AG10803 (cell line): Measurements from ENCODE around the gene ZCCHC7.

Source experiments
- DNase-seq: peaks from one replicate; pipeline ENCODE4 v3.0.0; 2010; ENCODE audit warnings: low read depth
- H3K4me3 ChIP-seq: 2 replicates; pipeline ENCODE4 v1.5.1; 2011; ENCODE audit warnings: mild to moderate bottlenecking, low read length, control low read depth
- TF ChIP-seq, protein P1 (sequence below): conservative IDR thresholded peaks from 2 replicates; pipeline ENCODE4 v1.5.1; 2011; ENCODE audit warnings: mild to moderate bottlenecking, low read length, control low read depth, inconsistent platforms

Gene ZCCHC7

GRCh38 chr9:37338218-37338617, 217.8 kb downstream of the ZCCHC7 start:
- TF ChIP-seq, protein P1, sequence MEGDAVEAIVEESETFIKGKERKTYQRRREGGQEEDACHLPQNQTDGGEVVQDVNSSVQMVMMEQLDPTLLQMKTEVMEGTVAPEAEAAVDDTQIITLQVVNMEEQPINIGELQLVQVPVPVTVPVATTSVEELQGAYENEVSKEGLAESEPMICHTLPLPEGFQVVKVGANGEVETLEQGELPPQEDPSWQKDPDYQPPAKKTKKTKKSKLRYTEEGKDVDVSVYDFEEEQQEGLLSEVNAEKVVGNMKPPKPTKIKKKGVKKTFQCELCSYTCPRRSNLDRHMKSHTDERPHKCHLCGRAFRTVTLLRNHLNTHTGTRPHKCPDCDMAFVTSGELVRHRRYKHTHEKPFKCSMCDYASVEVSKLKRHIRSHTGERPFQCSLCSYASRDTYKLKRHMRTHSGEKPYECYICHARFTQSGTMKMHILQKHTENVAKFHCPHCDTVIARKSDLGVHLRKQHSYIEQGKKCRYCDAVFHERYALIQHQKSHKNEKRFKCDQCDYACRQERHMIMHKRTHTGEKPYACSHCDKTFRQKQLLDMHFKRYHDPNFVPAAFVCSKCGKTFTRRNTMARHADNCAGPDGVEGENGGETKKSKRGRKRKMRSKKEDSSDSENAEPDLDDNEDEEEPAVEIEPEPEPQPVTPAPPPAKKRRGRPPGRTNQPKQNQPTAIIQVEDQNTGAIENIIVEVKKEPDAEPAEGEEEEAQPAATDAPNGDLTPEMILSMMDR, result no peak
- no peak overlapping the region for H3K4me3 ChIP-seq
- no peak for DNase-seq

DNA sequence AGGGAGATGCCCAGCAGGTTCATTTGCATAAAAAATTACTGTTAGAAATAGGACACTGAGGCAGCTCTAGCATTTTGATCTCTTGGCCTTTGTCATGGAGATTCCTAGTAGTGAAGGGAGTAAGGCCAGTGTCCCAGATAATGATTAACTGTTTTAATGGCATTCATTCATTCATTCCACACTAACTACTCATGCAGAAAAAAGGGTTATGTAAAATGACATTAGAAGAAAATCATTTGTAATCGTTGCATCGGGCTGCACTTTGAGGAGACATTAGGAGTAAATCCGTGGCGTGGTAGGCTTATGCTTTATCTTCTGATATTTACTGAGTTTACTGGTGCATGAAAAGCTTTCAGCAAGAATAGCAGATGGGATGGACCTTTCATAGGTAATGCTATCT, 219.5 kb downstream of the ZCCHC7 start:
- DNase-seq, result no peak
- H3K4me3 ChIP-seq, result no peak overlapping the region
- TF ChIP-seq, protein P1, result no peak

DNA sequence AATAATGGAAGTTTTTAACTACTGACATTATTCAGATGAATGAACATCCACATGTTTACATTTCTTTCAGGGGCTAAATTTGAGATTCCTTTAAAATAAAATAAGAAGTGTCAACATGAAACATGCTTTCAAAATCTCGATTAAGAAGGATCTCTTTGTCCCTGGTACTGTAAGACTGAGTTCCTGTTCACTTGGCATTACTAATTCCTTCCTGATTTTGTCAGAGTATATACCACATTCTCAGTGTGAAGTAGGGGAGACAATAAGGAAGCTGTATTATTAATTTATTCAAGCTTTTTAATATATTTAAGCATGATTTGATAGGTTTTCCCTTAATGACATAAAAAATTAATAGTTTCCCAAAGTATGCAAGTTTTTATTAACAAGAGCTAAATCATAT, 220.6 kb downstream of the ZCCHC7 start:
- TF ChIP-seq, protein P1, result no peak
- H3K4me3 ChIP-seq, result no peak overlapping the region
- no peak for DNase-seq

GRCh38 chr9:37341704-37342103, 221.3 kb downstream of the ZCCHC7 start:
- DNase-seq, result no peak
- TF ChIP-seq, protein P1, result no peak
- H3K4me3 ChIP-seq, result no peak overlapping the region

DNA sequence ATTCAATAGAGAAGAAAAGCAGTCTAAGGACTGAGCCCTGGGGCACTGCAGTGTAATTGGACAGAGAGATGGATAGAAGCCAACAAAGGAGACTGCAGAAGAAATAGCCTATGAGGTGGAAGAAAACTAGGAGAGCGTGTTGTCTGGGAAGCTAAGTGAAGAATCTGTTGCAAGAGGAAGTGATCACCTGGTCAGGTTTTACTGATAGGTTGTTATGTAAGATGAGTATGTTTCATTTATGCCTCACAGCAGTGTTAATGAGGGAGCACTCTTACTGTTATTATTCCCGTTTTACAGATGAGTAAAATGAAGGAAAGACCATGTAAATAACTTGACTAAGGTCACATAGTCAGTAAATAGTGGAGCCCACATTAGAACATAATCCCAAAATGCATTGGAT, 222.1 kb downstream of the ZCCHC7 start:
- DNase-seq, result no peak
- TF ChIP-seq, protein P1, result no peak
- no peak overlapping the region for H3K4me3 ChIP-seq

GRCh38 chr9:37342895-37343294, 222.5 kb downstream of the ZCCHC7 start:
- no peak for DNase-seq
- TF ChIP-seq, protein P1, result no peak
- no peak overlapping the region for H3K4me3 ChIP-seq

- DNase-seq, result no peak
- TF ChIP-seq, protein P1, result no peak
- H3K4me3 ChIP-seq, result no peak overlapping the region
Observed at GRCh38 chr9:37343724-37344123, 223.3 kb downstream of the ZCCHC7 start.
